PC-9 (cell line): ENCODE measurements around the gene SIGLEC9.

Experiments
- CTCF ChIP-seq: fragments of 200-600 bp; sonication (generic); conservative IDR thresholded peaks from 2 replicates; pipeline ENCODE4 v1.6.1; 2017; ENCODE audit warnings: mixed run types, antibody characterized with exemption, mild to moderate bottlenecking, moderate library complexity
- EZH2 ChIP-seq: fragments of 200-600 bp; sonication (generic); IDR thresholded peaks from 2 replicates; pipeline ENCODE4 v1.8.0; 2017; ENCODE audit warnings: antibody characterized with exemption, low read depth

- no peak for TF ChIP-seq CTCF
- TF ChIP-seq EZH2, result no peak
These were observed 14.1 kb upstream of the SIGLEC9 start for GRCh38 chr19:51110666-51110971.
